Bronchial epithelial cell (primary cell): Measurements from ENCODE around the gene OSBP2. TPM values are rescaled to one million over a fixed set of nuclear protein-coding genes. Genes with fewer than 3 reads are reported as not detected.

Experiments used
- DNase-seq: peaks from one replicate; pipeline ENCODE4 v3.0.0-alpha.2; 2010; ENCODE audit warnings: low read depth
- FAIRE-seq: peaks from 2 replicates; lab custom pipeline; 2011; peaks lifted over from hg19 to GRCh38; lab: Jason Lieb, UNC
- H3K27me3 ChIP-seq: 2 replicates; pipeline ENCODE4 v1.5.1; 2011; ENCODE audit warnings: low read length; ENCODE audit not compliant: control insufficient read depth, insufficient read depth
- H3K36me3 ChIP-seq: 2 replicates; pipeline ENCODE4 v1.5.1; 2011; ENCODE audit warnings: low read length; ENCODE audit not compliant: control insufficient read depth, insufficient read depth
- H3K4me3 ChIP-seq: 2 replicates; pipeline ENCODE4 v1.5.1; 2011; ENCODE audit warnings: mild to moderate bottlenecking, low read depth, low read length, control low read depth
- total RNA-seq: library from RNA; depleted of rRNA; stranded (reverse); fragments of >200 nt; gene quantifications from 2 replicates; pipeline ENCODE4 v1.2.1, GENCODE V29; 2014
- TF ChIP-seq, protein P1 (sequence below): IDR thresholded peaks from 2 replicates; pipeline ENCODE4 v1.5.1; 2011; ENCODE audit warnings: mild to moderate bottlenecking, moderate library complexity, low read length, control low read depth, inconsistent platforms; ENCODE audit not compliant: insufficient read depth, severe bottlenecking

OSBP2 gene
- total RNA-seq, 1 donor from 2014 or later: 23.4 TPM

DNA sequence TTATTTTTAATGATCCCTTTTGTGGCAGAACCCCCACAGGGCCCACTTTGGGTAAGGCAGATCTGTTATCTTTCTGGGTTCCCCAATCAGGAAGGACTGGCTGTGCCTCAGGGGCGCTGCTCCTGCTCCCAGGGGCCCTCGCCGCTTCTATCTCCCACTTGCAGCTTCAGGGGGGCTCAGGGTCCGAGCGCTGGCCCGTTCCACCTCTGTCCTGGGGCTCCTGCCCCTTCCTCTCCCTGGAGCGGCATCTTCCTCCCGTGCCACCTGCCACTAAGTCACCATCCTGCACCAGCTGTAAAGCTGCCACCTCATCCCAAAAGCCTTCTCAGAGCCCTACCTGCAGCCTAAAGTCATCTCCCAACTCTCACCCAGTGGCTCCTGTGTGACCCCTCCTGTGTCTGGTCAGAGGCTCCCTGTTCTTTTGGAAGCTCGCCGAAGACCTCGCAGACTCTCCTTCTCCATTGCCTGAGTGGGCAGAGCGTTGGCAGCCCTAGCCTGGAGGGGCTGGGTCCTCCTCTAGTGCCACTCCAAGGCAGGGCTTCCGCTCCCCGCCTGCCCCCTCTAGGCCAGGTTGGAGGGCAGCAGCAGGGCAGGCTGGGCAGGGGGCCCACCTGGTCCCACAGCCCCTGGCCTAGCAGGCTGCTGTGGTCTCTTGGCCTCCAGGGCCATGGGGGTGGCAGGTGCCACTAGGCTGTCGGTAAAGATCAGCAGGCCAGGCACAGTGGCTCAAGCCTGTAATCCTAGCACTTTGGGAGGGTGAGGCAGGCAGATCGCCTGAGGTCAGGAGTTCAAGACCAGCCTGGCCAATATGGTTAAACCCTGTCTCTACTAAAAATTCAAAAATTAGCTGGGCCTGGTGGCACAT is 167.2 kb downstream of the OSBP2 start:
- FAIRE-seq: no peak
- no peak for DNase-seq
- no peaks in the 10 kb centered on the region for H3K36me3 ChIP-seq
- no peaks in the 10 kb centered on the region for H3K27me3 ChIP-seq
- no peak overlapping the region for H3K4me3 ChIP-seq
- TF ChIP-seq, protein P1, sequence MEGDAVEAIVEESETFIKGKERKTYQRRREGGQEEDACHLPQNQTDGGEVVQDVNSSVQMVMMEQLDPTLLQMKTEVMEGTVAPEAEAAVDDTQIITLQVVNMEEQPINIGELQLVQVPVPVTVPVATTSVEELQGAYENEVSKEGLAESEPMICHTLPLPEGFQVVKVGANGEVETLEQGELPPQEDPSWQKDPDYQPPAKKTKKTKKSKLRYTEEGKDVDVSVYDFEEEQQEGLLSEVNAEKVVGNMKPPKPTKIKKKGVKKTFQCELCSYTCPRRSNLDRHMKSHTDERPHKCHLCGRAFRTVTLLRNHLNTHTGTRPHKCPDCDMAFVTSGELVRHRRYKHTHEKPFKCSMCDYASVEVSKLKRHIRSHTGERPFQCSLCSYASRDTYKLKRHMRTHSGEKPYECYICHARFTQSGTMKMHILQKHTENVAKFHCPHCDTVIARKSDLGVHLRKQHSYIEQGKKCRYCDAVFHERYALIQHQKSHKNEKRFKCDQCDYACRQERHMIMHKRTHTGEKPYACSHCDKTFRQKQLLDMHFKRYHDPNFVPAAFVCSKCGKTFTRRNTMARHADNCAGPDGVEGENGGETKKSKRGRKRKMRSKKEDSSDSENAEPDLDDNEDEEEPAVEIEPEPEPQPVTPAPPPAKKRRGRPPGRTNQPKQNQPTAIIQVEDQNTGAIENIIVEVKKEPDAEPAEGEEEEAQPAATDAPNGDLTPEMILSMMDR: no peak

DNA sequence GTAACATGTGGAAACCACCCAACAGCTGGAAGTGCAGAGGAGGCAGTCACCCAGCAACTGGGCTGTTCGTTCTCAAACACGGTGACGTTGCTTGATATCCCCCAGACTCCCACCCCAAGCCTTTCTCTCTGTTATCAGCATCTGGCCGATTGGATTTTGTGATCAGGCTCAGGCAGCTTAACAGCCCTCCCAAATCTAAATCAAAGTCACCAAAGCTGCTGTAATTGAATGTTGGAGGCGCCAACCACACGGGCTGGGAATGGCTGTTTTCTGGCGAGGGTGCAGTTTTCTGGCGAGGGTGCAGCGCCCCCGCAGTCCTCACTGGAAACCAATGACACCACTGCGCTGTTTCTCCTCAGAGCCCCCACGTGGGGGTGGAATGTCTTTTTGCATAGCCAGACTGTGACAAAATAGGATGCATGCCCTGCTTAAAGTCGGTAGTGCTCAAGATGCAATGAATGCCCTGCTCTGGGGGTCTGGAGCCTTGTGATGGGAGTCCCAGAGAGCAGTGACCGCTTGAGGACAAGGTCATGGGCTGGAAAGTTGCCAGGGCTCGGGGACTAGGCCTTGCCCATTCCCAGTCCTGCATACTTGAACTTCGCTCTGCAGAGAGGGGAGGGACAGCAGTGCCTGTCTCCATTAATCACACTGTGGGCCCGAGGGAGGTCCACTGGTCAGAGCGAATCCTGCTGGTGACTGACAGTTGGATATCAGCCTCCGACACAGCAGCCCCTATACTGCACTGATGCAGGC is 168.6 kb downstream of the OSBP2 start:
- DNase-seq (no peak), FAIRE-seq (no peak)
- no peaks in the 10 kb centered on the region for H3K36me3 ChIP-seq
- TF ChIP-seq, protein P1: no peak
- no peak overlapping the region for H3K4me3 ChIP-seq
- H3K27me3 ChIP-seq: no peaks in the 10 kb centered on the region

DNA sequence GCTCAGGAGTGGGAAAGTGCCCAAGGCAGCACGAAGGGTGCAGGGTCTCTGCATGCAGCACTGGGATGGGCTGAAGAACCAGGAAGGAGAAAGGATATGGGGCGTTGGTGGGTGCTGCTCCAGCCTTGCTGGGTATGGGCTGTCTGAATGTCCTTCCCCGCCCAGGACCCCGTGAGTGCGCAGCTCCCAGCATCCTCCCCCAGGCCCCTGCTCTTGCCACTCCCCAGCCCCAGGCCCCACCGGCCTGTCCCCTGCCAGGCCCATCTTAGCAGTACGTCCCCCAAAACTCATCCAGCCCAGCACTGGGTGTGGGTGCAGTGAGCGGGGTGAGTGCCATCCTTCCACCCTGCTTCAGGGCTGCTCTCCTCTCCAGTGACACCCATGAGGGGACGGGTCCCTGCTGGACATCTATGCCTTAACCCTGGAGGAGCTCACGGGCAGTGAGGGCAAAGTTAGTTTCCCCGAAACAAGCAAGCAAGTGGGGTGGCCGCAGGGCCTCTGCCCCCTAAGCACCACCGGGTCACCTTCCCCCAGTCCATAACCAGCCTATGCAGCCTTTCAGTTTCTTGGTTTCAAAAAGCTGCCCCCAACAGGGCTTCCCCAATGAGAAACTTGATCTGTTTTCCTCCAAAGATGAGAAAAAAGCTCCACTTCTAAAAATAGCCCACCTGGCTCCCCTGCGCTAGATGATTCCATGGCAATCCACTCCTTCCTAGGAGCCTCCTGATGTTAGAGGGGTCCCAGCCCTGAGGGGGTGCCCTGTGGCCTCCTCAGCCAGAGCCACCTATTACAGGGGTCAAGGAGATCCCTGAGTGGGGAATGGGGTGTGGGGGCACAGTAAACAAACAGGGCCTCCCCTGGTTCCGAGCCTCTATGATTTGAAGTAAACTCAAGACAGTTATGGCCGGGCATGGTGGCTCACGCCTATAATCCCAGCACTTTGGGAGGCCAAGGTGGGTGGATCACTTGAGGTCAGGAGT is 170.1 kb downstream of the OSBP2 start:
- DNase-seq: no peak
- H3K4me3 ChIP-seq: no peak overlapping the region
- H3K36me3 ChIP-seq: no peaks in the 10 kb centered on the region
- H3K27me3 ChIP-seq: no peaks in the 10 kb centered on the region
- FAIRE-seq: no peak
- TF ChIP-seq, protein P1: no peak

DNA sequence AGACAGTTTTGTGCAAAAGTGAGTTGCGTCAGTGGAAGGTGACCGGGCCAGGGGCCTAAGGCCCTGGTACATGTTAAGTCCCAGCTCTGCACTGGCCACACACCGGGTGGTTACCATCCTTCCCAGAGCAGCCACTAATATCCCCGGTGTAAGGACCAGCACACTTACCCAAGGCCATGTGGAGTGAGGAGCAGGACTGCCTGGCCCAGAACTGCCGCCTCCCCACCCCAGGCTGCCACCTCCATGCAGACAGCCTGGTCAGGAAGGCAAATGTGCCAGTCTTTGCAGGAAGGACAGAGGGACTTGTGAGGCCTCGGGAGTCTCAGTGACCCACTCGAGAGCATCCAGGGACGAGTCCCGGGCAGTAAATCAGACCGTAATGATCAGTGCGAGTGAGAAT is 171.0 kb downstream of the OSBP2 start:
- DNase-seq: no peak

DNA sequence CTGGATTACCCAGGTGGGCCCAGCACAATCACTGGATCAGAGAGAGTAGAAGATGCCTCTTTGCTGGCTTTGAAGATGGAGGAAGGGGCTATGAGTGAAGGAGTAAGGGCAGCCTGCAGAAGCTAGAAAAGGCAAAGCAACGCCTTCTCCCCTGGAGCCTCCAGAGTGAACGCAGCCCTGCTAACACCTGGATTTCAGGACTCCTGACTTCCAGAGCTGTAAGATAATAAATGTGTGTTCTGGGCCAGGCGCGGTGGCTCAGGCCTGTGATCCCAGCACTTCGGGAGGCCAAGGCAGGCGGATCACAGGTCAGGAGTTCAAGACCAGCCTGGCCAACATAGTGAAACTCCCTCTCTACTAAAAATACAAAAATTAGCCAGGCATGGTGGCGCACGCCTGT is 171.5 kb downstream of the OSBP2 start:
- DNase-seq (no peak), FAIRE-seq (no peak)
- TF ChIP-seq, protein P1: no peak
- H3K4me3 ChIP-seq: no peak overlapping the region
- H3K27me3 ChIP-seq: no peaks in the 10 kb centered on the region
- no peaks in the 10 kb centered on the region for H3K36me3 ChIP-seq

More for the DNA sequence above, 171.0 kb downstream of the OSBP2 start:
- no peak overlapping the region for H3K4me3 ChIP-seq
- TF ChIP-seq, protein P1: no peak
- FAIRE-seq: no peak
- H3K36me3 ChIP-seq: no peaks in the 10 kb centered on the region
- no peaks in the 10 kb centered on the region for H3K27me3 ChIP-seq
